SK-N-SH treated with all-trans-retinoic acid at 6 μM for 48 hours (cell line): Measurements from ENCODE around the gene TH.

Experiments used
- ATAC-seq: fragments of 200-7000 bp; cut with Tn5 transposase; 3 replicates; pipeline ENCODE4 v1.9.1; 2020; ENCODE audit warnings: mild to moderate bottlenecking, moderate library complexity
- BACH2 ChIP-seq: fragments of 250-450 bp; sonication (Bioruptor Pico); IDR thresholded peaks from 2 replicates; pipeline ENCODE4 v1.9.0; 2021; ENCODE audit warnings: mild to moderate bottlenecking, borderline replicate concordance
- ESRRG ChIP-seq: fragments of 250-450 bp; sonication (Bioruptor Pico); IDR thresholded peaks from 2 replicates; pipeline ENCODE4 v1.6.1; 2021; ENCODE audit warnings: mild to moderate bottlenecking
- GLIS3 ChIP-seq: fragments of 250-450 bp; sonication (Bioruptor Pico); IDR thresholded peaks from 2 replicates; pipeline ENCODE4 v1.5.0; 2020; ENCODE audit warnings: mild to moderate bottlenecking, moderate library complexity
- ISL1 ChIP-seq: fragments of 250-450 bp; sonication (Bioruptor Pico); IDR thresholded peaks from 2 replicates; pipeline ENCODE4 v2.1.2; 2022; ENCODE audit warnings: mild to moderate bottlenecking, moderate library complexity
- PPARA ChIP-seq: fragments of 250-450 bp; sonication (Bioruptor Pico); IDR thresholded peaks from 2 replicates; pipeline ENCODE4 v1.5.0; 2020; ENCODE audit warnings: mild to moderate bottlenecking, borderline replicate concordance
- RARB ChIP-seq: fragments of 250-450 bp; sonication (Bioruptor Pico); IDR thresholded peaks from 2 replicates; pipeline ENCODE4 v1.8.0; 2021; ENCODE audit warnings: mild to moderate bottlenecking, moderate library complexity
- SNAI2 ChIP-seq: fragments of 250-450 bp; sonication (Bioruptor Pico); IDR thresholded peaks from 2 replicates; pipeline ENCODE4 v1.5.0; 2020; ENCODE audit warnings: mild to moderate bottlenecking, moderate library complexity
- TCF4 ChIP-seq: fragments of 250-450 bp; sonication (Bioruptor Pico); IDR thresholded peaks from 2 replicates; pipeline ENCODE4 v1.8.0; 2021; ENCODE audit warnings: mild to moderate bottlenecking, moderate library complexity, borderline replicate concordance
- TOX ChIP-seq: fragments of 250-450 bp; sonication (Bioruptor Pico); IDR thresholded peaks from 2 replicates; pipeline ENCODE4 v1.8.0; 2021; ENCODE audit warnings: mild to moderate bottlenecking, moderate library complexity, borderline replicate concordance
- ZC3H10 ChIP-seq: fragments of 250-450 bp; sonication (Bioruptor Pico); IDR thresholded peaks from 2 replicates; pipeline ENCODE4 v1.5.1; 2021; ENCODE audit warnings: mild to moderate bottlenecking, moderate library complexity
- ZFP3 ChIP-seq: fragments of 250-450 bp; sonication (Bioruptor Pico); IDR thresholded peaks from 2 replicates; pipeline ENCODE4 v1.5.0; 2020; ENCODE audit warnings: mild to moderate bottlenecking, moderate library complexity
- ZFP30 ChIP-seq: fragments of 450-650 bp; formaldehyde crosslinking; IDR thresholded peaks from 2 replicates; pipeline ENCODE4 v1.5.0; 2022; ENCODE audit warnings: mild to moderate bottlenecking, moderate library complexity
- ZNF565 ChIP-seq: fragments of 450-650 bp; formaldehyde crosslinking; conservative IDR thresholded peaks from 2 replicates; pipeline ENCODE4 v1.5.0; 2020; ENCODE audit warnings: low read depth, mild to moderate bottlenecking, moderate library complexity
- ZNF70 ChIP-seq: fragments of 450-650 bp; formaldehyde crosslinking; IDR thresholded peaks from 2 replicates; pipeline ENCODE4 v1.5.0; 2020; ENCODE audit warnings: mild to moderate bottlenecking, moderate library complexity
- ZNF8 ChIP-seq: fragments of 450-650 bp; formaldehyde crosslinking; IDR thresholded peaks from 2 replicates; pipeline ENCODE4 v1.5.0; 2020; ENCODE audit warnings: mild to moderate bottlenecking, moderate library complexity
- TF ChIP-seq, protein P1 (sequence below): fragments of 250-450 bp; sonication (Bioruptor Pico); IDR thresholded peaks from 2 replicates; pipeline ENCODE4 v1.8.0; 2021; ENCODE audit warnings: low read depth, mild to moderate bottlenecking, moderate library complexity, borderline replicate concordance
- TF ChIP-seq, protein P2 (sequence below): fragments of 250-450 bp; sonication (Bioruptor Pico); IDR thresholded peaks from 2 replicates; pipeline ENCODE4 v1.5.1; 2020; ENCODE audit warnings: low read depth, mild to moderate bottlenecking, moderate library complexity
- TF ChIP-seq, protein P3 (sequence below): fragments of 250-450 bp; sonication (Bioruptor Pico); IDR thresholded peaks from 2 replicates; pipeline ENCODE4 v1.5.0; 2020; ENCODE audit warnings: mild to moderate bottlenecking, moderate library complexity
- TF ChIP-seq, protein P4 (sequence below): fragments of 250-450 bp; sonication (Bioruptor Pico); IDR thresholded peaks from 2 replicates; pipeline ENCODE4 v1.5.1; 2021; ENCODE audit warnings: mild to moderate bottlenecking, moderate library complexity

TH gene

DNA sequence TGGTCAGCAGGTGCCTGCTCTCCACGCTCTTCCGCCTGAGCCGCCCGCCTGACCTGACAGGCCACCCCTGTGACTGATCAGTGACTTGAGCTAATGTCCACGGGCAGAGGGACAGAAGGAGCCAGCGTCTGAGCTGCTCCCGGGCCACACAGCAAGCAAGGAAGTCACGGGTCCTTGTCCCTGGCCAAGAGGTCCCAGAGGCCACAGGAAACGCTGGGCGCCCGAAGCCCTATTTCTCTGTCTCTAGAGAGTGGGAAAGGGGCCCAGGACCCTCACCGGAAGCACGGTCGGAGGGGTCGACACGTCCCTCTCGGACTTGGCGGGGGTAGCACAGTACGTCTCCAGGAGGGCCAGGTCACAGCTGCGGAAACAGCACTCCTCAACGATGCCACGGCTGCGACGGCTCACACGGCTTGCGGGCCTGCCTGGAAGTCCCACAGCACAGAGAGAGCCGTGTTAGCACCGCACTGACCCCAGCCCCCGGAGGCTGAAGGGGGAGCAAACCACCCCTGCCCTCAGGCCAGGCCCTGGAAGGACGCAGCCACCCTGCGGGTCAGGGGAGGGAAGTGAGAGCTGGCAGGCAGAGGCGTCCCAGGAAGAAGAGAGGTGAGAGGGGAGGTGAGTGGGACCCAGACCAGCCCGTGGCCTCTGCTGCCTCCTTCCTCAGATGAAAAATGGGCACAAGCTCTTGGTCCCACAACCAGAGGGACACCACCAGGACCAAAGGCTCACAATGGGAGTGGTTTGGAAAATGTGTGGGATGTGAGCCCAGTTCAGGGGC is 38.2 kb downstream of the TH start (continued):
- TF ChIP-seq, protein P1, sequence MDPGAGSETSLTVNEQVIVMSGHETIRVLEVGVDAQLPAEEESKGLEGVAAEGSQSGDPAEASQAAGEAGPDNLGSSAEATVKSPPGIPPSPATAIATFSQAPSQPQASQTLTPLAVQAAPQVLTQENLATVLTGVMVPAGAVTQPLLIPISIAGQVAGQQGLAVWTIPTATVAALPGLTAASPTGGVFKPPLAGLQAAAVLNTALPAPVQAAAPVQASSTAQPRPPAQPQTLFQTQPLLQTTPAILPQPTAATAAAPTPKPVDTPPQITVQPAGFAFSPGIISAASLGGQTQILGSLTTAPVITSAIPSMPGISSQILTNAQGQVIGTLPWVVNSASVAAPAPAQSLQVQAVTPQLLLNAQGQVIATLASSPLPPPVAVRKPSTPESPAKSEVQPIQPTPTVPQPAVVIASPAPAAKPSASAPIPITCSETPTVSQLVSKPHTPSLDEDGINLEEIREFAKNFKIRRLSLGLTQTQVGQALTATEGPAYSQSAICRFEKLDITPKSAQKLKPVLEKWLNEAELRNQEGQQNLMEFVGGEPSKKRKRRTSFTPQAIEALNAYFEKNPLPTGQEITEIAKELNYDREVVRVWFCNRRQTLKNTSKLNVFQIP (CRISPR knock-in tag) = no peak
- TF ChIP-seq SNAI2 (CRISPR knock-in tag) = no peak
- TF ChIP-seq, protein P2, sequence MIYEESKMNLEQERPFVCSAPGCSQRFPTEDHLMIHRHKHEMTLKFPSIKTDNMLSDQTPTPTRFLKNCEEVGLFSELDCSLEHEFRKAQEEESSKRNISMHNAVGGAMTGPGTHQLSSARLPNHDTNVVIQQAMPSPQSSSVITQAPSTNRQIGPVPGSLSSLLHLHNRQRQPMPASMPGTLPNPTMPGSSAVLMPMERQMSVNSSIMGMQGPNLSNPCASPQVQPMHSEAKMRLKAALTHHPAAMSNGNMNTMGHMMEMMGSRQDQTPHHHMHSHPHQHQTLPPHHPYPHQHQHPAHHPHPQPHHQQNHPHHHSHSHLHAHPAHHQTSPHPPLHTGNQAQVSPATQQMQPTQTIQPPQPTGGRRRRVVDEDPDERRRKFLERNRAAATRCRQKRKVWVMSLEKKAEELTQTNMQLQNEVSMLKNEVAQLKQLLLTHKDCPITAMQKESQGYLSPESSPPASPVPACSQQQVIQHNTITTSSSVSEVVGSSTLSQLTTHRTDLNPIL (CRISPR knock-in tag) = no peak
- no peak for TF ChIP-seq ZNF565 (CRISPR knock-in tag)
- no peak for TF ChIP-seq PPARA (CRISPR knock-in tag)
- TF ChIP-seq ZC3H10 = no peak
- no peak for TF ChIP-seq GLIS3 (CRISPR knock-in tag)

DNA sequence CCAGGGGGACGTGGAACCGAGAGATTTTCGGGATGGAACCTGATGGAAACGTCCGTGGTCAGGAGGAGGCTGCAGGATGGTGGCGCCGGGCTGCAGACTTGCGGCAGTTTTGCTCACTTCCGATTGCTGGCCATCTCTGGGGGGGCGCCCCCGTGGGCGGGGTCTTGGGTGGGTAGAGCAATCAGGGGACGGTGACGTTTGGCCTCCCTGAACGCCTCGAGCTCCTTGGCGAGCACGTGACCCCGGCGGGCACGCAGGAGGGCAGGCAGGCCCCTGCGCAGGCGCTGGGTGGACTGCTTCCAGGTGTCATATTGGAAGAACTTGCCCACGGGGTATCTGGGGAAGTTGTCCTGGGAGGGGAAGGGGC is 38.8 kb downstream of the TH start:
- ATAC-seq = no peak

DNA sequence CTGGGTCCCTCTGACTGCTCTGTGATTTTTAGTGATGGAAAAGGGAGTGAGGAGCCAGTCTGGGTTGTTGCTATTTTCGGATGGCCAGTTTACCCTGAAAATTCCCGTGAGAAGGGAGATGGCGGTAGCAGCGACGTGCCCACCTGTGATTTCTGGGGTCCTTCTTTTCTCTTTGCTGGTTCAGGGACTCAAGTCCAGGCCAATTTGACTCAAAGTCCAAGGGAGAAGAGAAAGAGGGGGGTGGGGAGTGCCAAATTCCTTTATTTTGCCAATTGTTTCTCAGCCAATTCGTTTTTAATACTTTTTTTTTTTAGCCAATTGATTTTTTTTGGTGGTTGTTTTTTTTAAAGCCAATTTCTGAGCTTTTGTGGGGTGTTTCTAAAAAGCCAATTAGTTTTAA is 39.4 kb downstream of the TH start:
- TF ChIP-seq SNAI2 (CRISPR knock-in tag) = no peak
- no peak for TF ChIP-seq RARB (CRISPR knock-in tag)
- no peak for ATAC-seq

More for the DNA sequence above, 38.8 kb downstream of the TH start:
- no peak for TF ChIP-seq ZFP30 (CRISPR knock-in tag)

DNA sequence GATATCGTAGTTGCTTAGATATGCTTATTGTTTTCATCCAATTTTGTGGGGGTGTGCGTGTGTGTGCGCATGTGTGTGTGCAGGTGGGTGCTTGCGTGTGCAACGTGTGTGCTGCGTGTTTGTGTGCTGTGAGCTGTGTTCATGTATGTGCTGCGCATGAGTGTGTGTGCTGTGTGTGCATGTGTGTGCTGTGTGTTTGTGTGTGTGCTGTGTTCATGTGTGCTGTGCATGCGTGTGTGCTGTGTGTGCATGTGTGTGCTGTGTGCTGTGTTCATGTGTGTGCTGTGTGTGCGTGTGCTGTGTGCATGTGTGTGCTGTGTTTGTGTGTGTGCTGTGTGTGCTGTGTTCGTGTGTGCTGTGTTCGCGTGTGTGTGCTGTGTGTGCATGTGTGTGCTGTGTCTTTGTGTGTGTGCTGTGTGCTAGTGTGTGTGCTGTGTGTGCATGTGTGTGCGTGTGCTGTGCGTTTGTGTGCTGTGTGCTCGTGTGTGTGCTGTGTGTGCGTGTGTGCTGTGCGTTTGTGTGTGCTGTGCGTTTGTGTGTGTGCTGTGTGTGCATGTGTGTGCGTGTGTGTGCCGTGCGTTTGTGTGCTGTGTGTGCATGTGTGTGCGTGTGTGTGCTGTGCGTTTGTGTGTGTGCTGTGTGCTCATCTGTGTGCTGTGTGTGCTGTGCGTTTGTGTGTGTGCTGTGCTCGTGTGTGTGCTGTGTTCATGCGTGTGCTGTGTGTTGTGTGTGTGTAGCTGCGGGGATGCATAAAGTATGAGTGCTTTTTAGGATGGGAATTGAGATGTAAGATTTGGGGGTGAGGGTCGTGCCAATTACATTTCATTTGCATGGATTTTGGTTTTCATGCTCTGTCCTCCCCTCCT is 40.0 kb downstream of the TH start:
- ATAC-seq = no peak
- TF ChIP-seq ZNF8 (CRISPR knock-in tag) = no peak
- TF ChIP-seq BACH2 (CRISPR knock-in tag) = no peak
- no peak for TF ChIP-seq SNAI2 (CRISPR knock-in tag)
- TF ChIP-seq GLIS3 (CRISPR knock-in tag) = no peak
- TF ChIP-seq TOX (CRISPR knock-in tag) = no peak
- no peak for TF ChIP-seq TCF4 (CRISPR knock-in tag)
- no peak for TF ChIP-seq PPARA (CRISPR knock-in tag)
- TF ChIP-seq ISL1 = no peak
- no peak for TF ChIP-seq ESRRG (CRISPR knock-in tag)
- TF ChIP-seq, protein P3, sequence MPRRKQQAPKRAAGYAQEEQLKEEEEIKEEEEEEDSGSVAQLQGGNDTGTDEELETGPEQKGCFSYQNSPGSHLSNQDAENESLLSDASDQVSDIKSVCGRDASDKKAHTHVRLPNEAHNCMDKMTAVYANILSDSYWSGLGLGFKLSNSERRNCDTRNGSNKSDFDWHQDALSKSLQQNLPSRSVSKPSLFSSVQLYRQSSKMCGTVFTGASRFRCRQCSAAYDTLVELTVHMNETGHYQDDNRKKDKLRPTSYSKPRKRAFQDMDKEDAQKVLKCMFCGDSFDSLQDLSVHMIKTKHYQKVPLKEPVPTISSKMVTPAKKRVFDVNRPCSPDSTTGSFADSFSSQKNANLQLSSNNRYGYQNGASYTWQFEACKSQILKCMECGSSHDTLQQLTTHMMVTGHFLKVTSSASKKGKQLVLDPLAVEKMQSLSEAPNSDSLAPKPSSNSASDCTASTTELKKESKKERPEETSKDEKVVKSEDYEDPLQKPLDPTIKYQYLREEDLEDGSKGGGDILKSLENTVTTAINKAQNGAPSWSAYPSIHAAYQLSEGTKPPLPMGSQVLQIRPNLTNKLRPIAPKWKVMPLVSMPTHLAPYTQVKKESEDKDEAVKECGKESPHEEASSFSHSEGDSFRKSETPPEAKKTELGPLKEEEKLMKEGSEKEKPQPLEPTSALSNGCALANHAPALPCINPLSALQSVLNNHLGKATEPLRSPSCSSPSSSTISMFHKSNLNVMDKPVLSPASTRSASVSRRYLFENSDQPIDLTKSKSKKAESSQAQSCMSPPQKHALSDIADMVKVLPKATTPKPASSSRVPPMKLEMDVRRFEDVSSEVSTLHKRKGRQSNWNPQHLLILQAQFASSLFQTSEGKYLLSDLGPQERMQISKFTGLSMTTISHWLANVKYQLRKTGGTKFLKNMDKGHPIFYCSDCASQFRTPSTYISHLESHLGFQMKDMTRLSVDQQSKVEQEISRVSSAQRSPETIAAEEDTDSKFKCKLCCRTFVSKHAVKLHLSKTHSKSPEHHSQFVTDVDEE (CRISPR knock-in tag) = no peak
- no peak for TF ChIP-seq ZFP30 (CRISPR knock-in tag)
- TF ChIP-seq ZNF70 = no peak
- TF ChIP-seq RARB (CRISPR knock-in tag) = no peak
- TF ChIP-seq, protein P4, sequence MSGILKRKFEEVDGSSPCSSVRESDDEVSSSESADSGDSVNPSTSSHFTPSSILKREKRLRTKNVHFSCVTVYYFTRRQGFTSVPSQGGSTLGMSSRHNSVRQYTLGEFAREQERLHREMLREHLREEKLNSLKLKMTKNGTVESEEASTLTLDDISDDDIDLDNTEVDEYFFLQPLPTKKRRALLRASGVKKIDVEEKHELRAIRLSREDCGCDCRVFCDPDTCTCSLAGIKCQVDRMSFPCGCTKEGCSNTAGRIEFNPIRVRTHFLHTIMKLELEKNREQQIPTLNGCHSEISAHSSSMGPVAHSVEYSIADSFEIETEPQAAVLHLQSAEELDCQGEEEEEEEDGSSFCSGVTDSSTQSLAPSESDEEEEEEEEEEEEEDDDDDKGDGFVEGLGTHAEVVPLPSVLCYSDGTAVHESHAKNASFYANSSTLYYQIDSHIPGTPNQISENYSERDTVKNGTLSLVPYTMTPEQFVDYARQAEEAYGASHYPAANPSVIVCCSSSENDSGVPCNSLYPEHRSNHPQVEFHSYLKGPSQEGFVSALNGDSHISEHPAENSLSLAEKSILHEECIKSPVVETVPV (CRISPR knock-in tag) = no peak
- no peak for TF ChIP-seq ZFP3 (CRISPR knock-in tag)
- TF ChIP-seq, all 23 proteins: peak for 0
